Calu3 (cell line): ENCODE results near the gene ROGDI. TPM values are rescaled to one million over a fixed set of nuclear protein-coding genes. Genes with fewer than 3 reads are reported as not detected.

ENCODE experiments used
- BruUV-seq: library from RNA; stranded (reverse); fragments of 400-500 nt; replicated peaks from 2 replicates; lab custom pipeline; 2021; lab: Mats Ljungman, UMichigan
- CTCF ChIA-PET: fragments of 300-600 bp; sonication (Branson Sonifier 250); formaldehyde crosslinking; loops from one replicate; lab custom pipeline; 2022; ENCODE audit warnings: antibody characterized with exemption; lab: Charles Lee
- DNase-seq: peaks from one replicate; pipeline ENCODE4 v3.0.0; 2022
- H3K27ac Mint-ChIP-seq: one replicate; pipeline ENCODE4 v1.8.0; 2022; ENCODE audit warnings: mixed read lengths; ENCODE audit not compliant: unreplicated experiment
- H3K27me3 Mint-ChIP-seq: one replicate; pipeline ENCODE4 v1.8.0; 2022; ENCODE audit warnings: mixed read lengths; ENCODE audit not compliant: unreplicated experiment
- H3K36me3 Mint-ChIP-seq: one replicate; pipeline ENCODE4 v1.8.0; 2022; ENCODE audit warnings: mild to moderate bottlenecking, moderate library complexity, mixed read lengths; ENCODE audit not compliant: insufficient read depth, unreplicated experiment
- H3K4me1 Mint-ChIP-seq: one replicate; pipeline ENCODE4 v1.8.0; 2022; ENCODE audit warnings: mild to moderate bottlenecking, low read depth, mixed read lengths; ENCODE audit not compliant: unreplicated experiment
- H3K4me3 Mint-ChIP-seq: one replicate; pipeline ENCODE4 v1.8.0; 2022; ENCODE audit warnings: mild to moderate bottlenecking, low read depth, moderate library complexity, mixed read lengths; ENCODE audit not compliant: unreplicated experiment
- H3K9me3 Mint-ChIP-seq: one replicate; pipeline ENCODE4 v1.8.0; 2022; ENCODE audit warnings: low read depth, mixed read lengths; ENCODE audit not compliant: unreplicated experiment
- CTCF ChIP-seq: fragments of 200-600 bp; IDR thresholded peaks from one replicate; pipeline ENCODE4 v1.8.0; 2022; ENCODE audit warnings: antibody characterized with exemption; ENCODE audit not compliant: unreplicated experiment
- intact Hi-C: fragments of 100-400 bp; cut with micrococcal nuclease; formaldehyde crosslinking; loops from one replicate; pipeline ENCODE4 v1.10.0; 2022; ENCODE audit not compliant: unreplicated experiment
- total RNA-seq: library from RNA; stranded (reverse); gene quantifications from 2 replicates; pipeline ENCODE4 v1.2.3, GENCODE V29; 2022

The ROGDI gene
- total RNA-seq, 1 experiment from 2014 or later: 20.8 TPM

GRCh38 chr16:4768549-4769305, 33.7 kb downstream of the ROGDI start:
- H3K27me3 Mint-ChIP-seq: no peaks in the 10 kb centered on the region
- peak overlapping the region; percentile 87 for H3K4me3 Mint-ChIP-seq
- peaks cover 45% of the 10 kb centered on the region for H3K36me3 Mint-ChIP-seq
- CTCF ChIA-PET: interaction anchor here (0.6 to 1.0 kb wide), 5 partner anchors 10 to 285 kb away, joined by 3 to 4 read pairs (median 3); partner anchors contain the start of genes ANKS3 and DNAAF8
- H3K9me3 Mint-ChIP-seq: no peaks in the 10 kb centered on the region
- peak; percentile 99 for DNase-seq
- no TSS peak for BruUV-seq
- intact Hi-C loops: no loop called here
- no peak for TF ChIP-seq CTCF
- H3K4me1 Mint-ChIP-seq: peaks cover 30% of the 10 kb centered on the region
- peak overlapping the region; percentile 91 for H3K27ac Mint-ChIP-seq

GRCh38 chr16:4767872-4768548, 34.4 kb downstream of the ROGDI start:
- CTCF ChIA-PET: interaction anchor here (0.6 to 1.1 kb wide), 6 partner anchors 9 to 285 kb away, joined by 3 to 4 read pairs (median 3); partner anchors contain the start of genes ANKS3 and DNAAF8
- no peaks in the 10 kb centered on the region for H3K27me3 Mint-ChIP-seq
- H3K9me3 Mint-ChIP-seq: no peaks in the 10 kb centered on the region
- BruUV-seq: no TSS peak
- peaks cover 30% of the 10 kb centered on the region for H3K4me1 Mint-ChIP-seq
- intact Hi-C loops: no loop called here
- H3K36me3 Mint-ChIP-seq: peaks cover 50% of the 10 kb centered on the region
- H3K4me3 Mint-ChIP-seq: peak overlapping the region; percentile 87
- H3K27ac Mint-ChIP-seq: peak overlapping the region; percentile 91
- TF ChIP-seq CTCF: no peak
- peak; percentile 52 for DNase-seq

- peak within 1 kb of the TSS; percentile 91 for H3K27ac Mint-ChIP-seq
- CTCF ChIA-PET: interaction anchor here (1.1 to 1.2 kb wide), 2 partner anchors 29 to 33 kb away, joined by 3 to 4 read pairs; partner anchors contain the start of genes ANKS3 and DNAAF8
- H3K27me3 Mint-ChIP-seq: no peaks in the 10 kb centered on the region
- no peaks in the 10 kb centered on the region for H3K9me3 Mint-ChIP-seq
- TF ChIP-seq CTCF: no peak
- peaks cover 30% of the 10 kb centered on the region for H3K4me1 Mint-ChIP-seq
- peak within 1 kb of the TSS; percentile 87 for H3K4me3 Mint-ChIP-seq
- BruUV-seq: no TSS peak
- intact Hi-C loops: no loop called here
- peaks cover 59% of the 10 kb centered on the region for H3K36me3 Mint-ChIP-seq
- peak; percentile 100 for DNase-seq
These were observed 35.4 kb downstream of the ROGDI start, which contains the start of gene ZNF500 for GRCh38 chr16:4766875-4767628. ZNF500 (minus strand) TSS chr16:4767162; CDS start chr16:4765978, 1,184 bp downstream.
